Adrenal gland (tissue), 12 donors: ENCODE results near the gene C21orf58. TPM values are rescaled to one million over a fixed set of nuclear protein-coding genes. Genes with fewer than 3 reads are reported as not detected.

Experiments used
- DNase-seq, 7 donors: peaks; one replicate each; pipeline ENCODE4 v3.0.0-alpha.2; 2019 to 2020
- H3K27ac ChIP-seq, 5 donors: fragments of 200-600 bp; sonication (generic) in 4 of 5; 1 replicate in 3 of 5; 2 replicates in 2 of 5; pipeline versions ENCODE4 v1.5.1 to v1.8.0; 2016 to 2020; ENCODE audit warnings: mild to moderate bottlenecking in 1 of 5
- H3K27me3 ChIP-seq: fragments of 200-600 bp; 2 replicates; pipeline ENCODE4 v1.8.0; 2021
- H3K36me3 ChIP-seq, 2 donors: fragments of 200-600 bp; replicated peaks in 1 of 2; 1 replicate in 1 of 2; 2 replicates in 1 of 2; pipeline versions ENCODE4 v1.5.1 to v1.8.0; 2018 to 2022
- H3K4me1 ChIP-seq, 2 donors: fragments of 200-600 bp; replicated peaks in 1 of 2; 1 replicate in 1 of 2; 2 replicates in 1 of 2; pipeline versions ENCODE4 v1.5.1 to v1.8.0; 2018 to 2021
- H3K4me3 ChIP-seq, 4 donors: fragments of 200-600 bp; sonication (generic) in 3 of 4; one replicate each; pipeline ENCODE4 v1.5.1; 2016 to 2018
- H3K9me3 ChIP-seq, 3 donors: fragments of 200-600 bp; sonication (generic) in 1 of 3; replicated peaks in 1 of 3; 1 replicate in 2 of 3; 2 replicates in 1 of 3; pipeline versions ENCODE4 v1.5.1 to v1.8.0; 2016 to 2021
- CTCF ChIP-seq, 6 experiments: fragments of 450-650 bp in 4 of 6; fragments of 200-600 bp in 2 of 6; sonication (generic) in 1 of 6; IDR thresholded peaks; 1 replicate in 5 of 6; 2 replicates in 1 of 6; pipeline versions ENCODE4 v1.5.1 to v1.8.0; 2016 to 2021; ENCODE audit warnings: antibody characterized with exemption in 6 of 6, mild to moderate bottlenecking in 2 of 6, moderate library complexity in 1 of 6
- POLR2A ChIP-seq, 2 donors: fragments of 450-650 bp; IDR thresholded peaks; one replicate each; pipeline ENCODE4 v1.6.1; 2017; ENCODE audit warnings: antibody characterized with exemption in 2 of 2, mild to moderate bottlenecking in 2 of 2, moderate library complexity in 1 of 2
- WGBS, 4 donors: extraction: QIAGEN DNeasy Blood & Tissue Kit in 2 of 4; methylation state at CpG; one replicate each; pipeline versions ENCODE4 v1.1.5 to v1.1.7; 2013 to 2017; 5-methylcytosine and 5-hydroxymethylcytosine counted together
- intact Hi-C, 2 donors: fragments of 100-400 bp; cut with DNase I; formaldehyde crosslinking; loops; one replicate each; pipeline versions ENCODE4 v1.14.1 to v1.15.0; 2022 to 2023
- polyA plus RNA-seq, 3 donors: library from polyadenylated mRNA; stranded (reverse); fragments of 200-250 nt in 2 of 3; fragments of 350-450 nt in 1 of 3; fragmentation: Illumina TruSeq in 1 of 3; extraction: RNeasy Lipid Tissue Mini Kit (QIAGEN cat#74804) in 1 of 3; gene quantifications; one replicate each; pipeline ENCODE4 v1.2.3, GENCODE V29; 2013 to 2014
- total RNA-seq, 9 donors: library from RNA; depleted of rRNA in 4 of 9; stranded (reverse); fragments of >200 nt in 4 of 9; fragments of 120-200 nt in 1 of 9; fragmentation: NEBNext Ultra II Directional in 1 of 9; extraction: Animal tissue kit (Norgen Biotek cat#: 25700) in 1 of 9; gene quantifications; one replicate each; pipeline versions ENCODE4 v1.1.0 to v1.2.4, GENCODE V29; 2013 to 2023
- donor health status: healthy with polysubstance abuse.
- donor health status: Bipolar disorder and iron deficiency.
- donor health status: DM: yes; HTN: yes; CAD: no.
- donor health status: DM: no; HTN: no; CAD: no.
- donor health status: DM: no; HTN: no; CAD: no.
- donor health status: DM: yes; HTN: yes; CAD: no.

The C21orf58 gene
- total and polyA plus RNA-seq, 12 donors, result 0.46 to 15.0 (median 2.3) TPM

DNA sequence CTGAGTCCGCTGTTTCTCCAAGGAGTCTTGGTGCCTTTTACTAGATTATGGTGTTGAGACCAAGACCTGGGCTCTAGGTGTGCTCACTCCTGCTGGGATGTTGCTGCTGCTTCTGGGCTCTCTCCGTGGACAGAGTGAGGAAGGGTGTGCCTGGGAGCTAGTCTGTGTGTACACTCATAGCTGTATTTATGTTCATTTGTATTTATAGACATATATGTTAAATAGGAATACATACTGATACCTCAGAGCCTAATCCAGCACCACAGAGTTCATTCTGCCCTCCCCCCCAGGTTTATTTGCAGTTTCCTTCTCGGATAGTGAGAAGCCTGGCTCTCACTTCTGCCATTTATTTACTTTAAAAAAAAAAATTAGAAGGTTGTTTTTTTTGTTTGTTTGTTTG lies 12.9 kb upstream of the C21orf58 start:
- H3K36me3 ChIP-seq, result peaks cover 0 to 38% of the 10 kb centered on the region in 2 donors
- no peaks in the 10 kb centered on the region for H3K9me3 ChIP-seq
- H3K4me1 ChIP-seq, result no peaks in the 10 kb centered on the region
- H3K27me3 ChIP-seq, result no peaks in the 10 kb centered on the region
- no peak for DNase-seq
- intact Hi-C loops, result no loop called here
- no peak overlapping the region for H3K27ac ChIP-seq
- no peak overlapping the region for H3K4me3 ChIP-seq
- TF ChIP-seq CTCF (IDR thresholded peaks at IDR 0.05), result no peak
- TF ChIP-seq POLR2A (IDR thresholded peaks at IDR 0.05), result no peak
- WGBS, 4 donors, result 98 to 99% (median 98%) methylated on average over 3 of the region's 3 CpGs

- no peak for DNase-seq
- no peak for TF ChIP-seq POLR2A (IDR thresholded peaks at IDR 0.05)
- TF ChIP-seq CTCF (IDR thresholded peaks at IDR 0.05), result no peak
- H3K27me3 ChIP-seq, result no peaks in the 10 kb centered on the region
- intact Hi-C loops, result no loop called here
- WGBS, 4 donors, result 84 to 97% (median 94%) methylated on average over 12 of the region's 12 CpGs
- H3K27ac ChIP-seq, result no peak overlapping the region
- no peak overlapping the region for H3K4me3 ChIP-seq
- H3K9me3 ChIP-seq, result no peaks in the 10 kb centered on the region
- no peaks in the 10 kb centered on the region for H3K4me1 ChIP-seq
- peaks cover 0 to 44% of the 10 kb centered on the region in 2 donors for H3K36me3 ChIP-seq
Observed at GRCh38 chr21:46334351-46335140, 10.9 kb upstream of the C21orf58 start.

DNA sequence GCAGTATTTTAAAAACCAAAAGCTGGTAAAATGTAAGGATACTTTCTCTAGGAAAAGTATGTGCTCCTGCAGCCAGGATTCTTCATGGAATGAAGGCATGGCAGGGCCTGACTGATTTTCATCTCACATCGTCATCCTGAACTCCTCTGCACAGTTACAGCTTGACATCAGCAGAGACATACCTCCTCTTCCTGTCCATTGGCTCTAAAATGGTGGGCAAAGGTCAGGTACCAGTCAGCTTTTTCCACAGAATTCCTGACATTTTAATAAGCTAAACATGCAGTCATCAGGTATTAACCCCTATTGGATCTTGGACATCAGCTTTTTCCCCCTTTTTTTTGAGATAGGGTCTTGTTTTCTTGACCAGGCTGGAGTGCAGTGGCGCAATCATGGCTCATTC lies 6.1 kb upstream of the C21orf58 start:
- Histone ChIP-seq H3K27ac (no peak overlapping the region), H3K4me3 (no peak overlapping the region), H3K9me3 (no peaks in the 10 kb centered on the region), H3K4me1 (peaks cover 0 to 10% of the 10 kb centered on the region in 2 donors), H3K27me3 (no peaks in the 10 kb centered on the region), H3K36me3 (peaks cover 0 to 23% of the 10 kb centered on the region in 2 donors)
- no peak for DNase-seq
- WGBS, 4 donors, result 86 to 100% (median 95%) methylated on average over 2 of the region's 2 CpGs
- TF ChIP-seq CTCF (IDR thresholded peaks at IDR 0.05), result no peak
- no peak for TF ChIP-seq POLR2A (IDR thresholded peaks at IDR 0.05)
- intact Hi-C loops, result no loop called here

GRCh38 chr21:46328151-46328550 lies 4.5 kb upstream of the C21orf58 start:
- no peak for DNase-seq
- Histone ChIP-seq H3K27ac (no peak overlapping the region), H3K27me3 (no peaks in the 10 kb centered on the region), H3K36me3 (peaks cover 0 to 16% of the 10 kb centered on the region in 2 donors), H3K4me1 (peaks cover 2 to 14% of the 10 kb centered on the region in 2 donors), H3K9me3 (no peaks in the 10 kb centered on the region), H3K4me3 (no peak overlapping the region)
- no peak for TF ChIP-seq POLR2A (IDR thresholded peaks at IDR 0.05)
- no peak for TF ChIP-seq CTCF (IDR thresholded peaks at IDR 0.05)
- intact Hi-C loops, result no loop called here
- WGBS, 4 donors, result 78 to 79% (median 79%) methylated on average over 5 of the region's 5 CpGs
